Dermis blood vessel endothelial cell (primary cell): ENCODE measurements around the gene ABCC11. TPM values are rescaled to one million over a fixed set of nuclear protein-coding genes. Genes with fewer than 3 reads are reported as not detected.

Experiments
- DNase-seq: peaks from one replicate; pipeline ENCODE4 v3.0.0; 2010
- total RNA-seq: library from RNA; depleted of rRNA; stranded (reverse); fragments of >200 nt; gene quantifications from 2 replicates; pipeline ENCODE4 v1.2.3, GENCODE V29; 2014

The ABCC11 gene
- total RNA-seq, 1 donor from 2014 or later = not detected

GRCh38 chr16:48126801-48127644 lies 120.3 kb downstream of the ABCC11 start:
- DNase-seq = peak; percentile 55

DNA sequence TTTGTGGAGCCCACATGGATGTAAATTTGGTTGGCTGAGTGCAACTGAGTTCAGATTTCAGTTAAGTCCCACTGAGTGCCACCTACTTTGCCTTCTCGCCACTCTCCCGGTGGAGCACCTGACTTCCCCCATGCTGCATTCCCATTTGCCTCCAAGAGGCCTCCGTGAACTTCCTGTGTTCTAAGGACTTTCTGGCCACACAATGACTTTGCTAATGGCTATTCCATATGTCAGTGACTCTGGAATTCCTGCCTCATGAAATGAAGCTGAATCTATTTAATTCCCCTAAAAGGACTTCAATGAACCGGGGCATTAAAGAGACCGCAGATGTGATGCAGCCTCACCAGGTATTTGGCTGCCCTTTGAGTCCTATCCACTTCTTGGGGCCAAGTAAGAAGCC lies 121.5 kb downstream of the ABCC11 start:
- peak; percentile 16 for DNase-seq

- DNase-seq = no peak
Measured at GRCh38 chr16:48124266-48124665, 123.1 kb downstream of the ABCC11 start.

DNA sequence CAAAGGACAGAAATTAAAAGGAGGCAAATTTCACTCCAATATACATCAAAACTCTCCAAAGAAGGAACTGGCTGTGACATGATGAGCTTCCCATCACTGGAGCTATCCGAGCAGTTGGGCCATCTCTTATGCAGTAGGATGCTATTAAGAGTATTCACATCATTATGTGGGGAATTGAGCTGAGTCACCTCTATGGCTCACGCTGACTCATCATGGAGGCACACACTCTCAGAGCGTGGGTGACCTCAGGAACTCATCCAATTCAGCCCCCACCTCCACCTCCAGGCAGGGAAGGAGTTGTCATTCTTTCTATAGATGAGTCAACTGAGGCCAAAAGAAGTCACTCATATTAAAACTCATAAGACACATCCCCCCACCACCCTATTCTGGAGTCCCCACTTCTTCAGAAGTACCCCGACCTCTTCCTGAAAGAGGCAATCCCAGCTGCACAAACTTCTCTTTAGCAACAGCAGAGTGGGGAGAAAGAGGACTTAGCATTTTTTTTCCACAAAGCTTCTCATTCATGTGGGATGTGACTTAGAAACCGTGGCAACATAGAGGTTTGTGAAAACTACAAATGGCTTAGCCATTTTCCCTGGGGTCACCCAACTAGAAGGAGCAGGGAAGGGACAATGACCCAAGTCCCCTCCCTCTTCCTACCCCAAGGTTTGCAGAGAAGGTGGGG lies 124.1 kb downstream of the ABCC11 start:
- DNase-seq = peak; percentile 87

DNA sequence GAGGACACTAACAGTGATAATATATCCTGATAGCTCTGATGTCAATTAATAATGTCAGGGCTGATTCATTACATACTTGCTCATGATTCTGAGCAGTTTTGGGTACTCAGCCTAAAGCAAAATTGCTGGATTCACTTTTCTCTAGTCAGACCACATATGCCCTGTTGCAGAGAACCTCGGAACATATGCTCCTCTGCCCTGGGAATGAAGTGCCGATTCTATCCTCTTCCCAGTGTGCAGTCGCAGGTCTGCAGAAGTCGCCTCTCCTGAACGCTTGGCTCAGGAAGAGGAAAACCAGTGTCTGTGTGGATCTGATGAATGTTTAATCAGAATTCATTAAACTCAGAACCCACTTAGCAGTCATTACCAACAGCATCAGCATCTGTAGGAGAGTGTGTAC lies 126.1 kb downstream of the ABCC11 start:
- no peak for DNase-seq

GRCh38 chr16:48118841-48119240 lies 128.5 kb downstream of the ABCC11 start:
- DNase-seq = no peak

- peak; percentile 63 for DNase-seq
Measured at GRCh38 chr16:48117217-48118105, 129.9 kb downstream of the ABCC11 start.

Other genes with a start within 250 kb of the ABCC11 start
- not detected in 2 replicates for gene ABCC12, start 91.5 kb downstream of the ABCC11 start, total RNA-seq
- gene LONP2, start 3.2 kb downstream of the ABCC11 start, total RNA-seq = 34.9 and 47.6 TPM in 2 replicates
- gene SIAH1, start 137.9 kb upstream of the ABCC11 start, total RNA-seq = 25.9 and 35.6 TPM in 2 replicates